Glutamatergic neuron (in vitro differentiated cells): ENCODE data around the gene PCSK1. TPM values are rescaled to one million over a fixed set of nuclear protein-coding genes. Genes with fewer than 3 reads are reported as not detected.

Experiments
- DNase-seq: peaks from one replicate; pipeline ENCODE4 v3.0.0; 2022
- H3K27ac Mint-ChIP-seq: one replicate; pipeline ENCODE4 v1.8.0; 2020; ENCODE audit warnings: mild to moderate bottlenecking, mixed read lengths, inconsistent platforms; ENCODE audit not compliant: unreplicated experiment
- H3K27me3 Mint-ChIP-seq: one replicate; pipeline ENCODE4 v1.8.0; 2020; ENCODE audit warnings: mild to moderate bottlenecking, moderate library complexity, mixed read lengths, inconsistent platforms; ENCODE audit not compliant: unreplicated experiment
- H3K36me3 Mint-ChIP-seq: one replicate; pipeline ENCODE4 v1.8.0; 2020; ENCODE audit warnings: mild to moderate bottlenecking, mixed read lengths, inconsistent platforms; ENCODE audit not compliant: unreplicated experiment
- H3K4me1 Mint-ChIP-seq: one replicate; pipeline ENCODE4 v1.8.0; 2020; ENCODE audit warnings: mild to moderate bottlenecking, low read depth, mixed read lengths, inconsistent platforms; ENCODE audit not compliant: unreplicated experiment
- H3K4me3 Mint-ChIP-seq: one replicate; pipeline ENCODE4 v1.8.0; 2020; ENCODE audit warnings: mild to moderate bottlenecking, mixed read lengths, inconsistent platforms; ENCODE audit not compliant: unreplicated experiment
- H3K9me3 Mint-ChIP-seq: one replicate; pipeline ENCODE4 v1.8.0; 2020; ENCODE audit warnings: mild to moderate bottlenecking, moderate library complexity, mixed read lengths, inconsistent platforms; ENCODE audit not compliant: unreplicated experiment
- CTCF ChIP-seq: fragments of 200-600 bp; sonication (generic); IDR thresholded peaks from one replicate; pipeline ENCODE4 v1.5.0; 2021; ENCODE audit not compliant: partially characterized antibody, unreplicated experiment
- total RNA-seq: library from RNA; stranded (reverse); fragmentation: NEBNext Ultra II Directional; extraction: Animal tissue kit (Norgen Biotek cat#: 25700); gene quantifications from one replicate; pipeline ENCODE4 v1.2.1, GENCODE V29; 2021; ENCODE audit not compliant: unreplicated experiment

The PCSK1 gene
- total RNA-seq, 1 donor from 2014 or later: 11.6 TPM

- H3K27ac Mint-ChIP-seq: peak overlapping the region; percentile 85
- peaks cover 6% of the 10 kb centered on the region for H3K9me3 Mint-ChIP-seq
- H3K36me3 Mint-ChIP-seq: no peaks in the 10 kb centered on the region
- TF ChIP-seq CTCF: no peak
- peak; percentile 37 for DNase-seq
- peaks cover 10% of the 10 kb centered on the region for H3K27me3 Mint-ChIP-seq
- H3K4me1 Mint-ChIP-seq: peaks cover 30% of the 10 kb centered on the region
- peak overlapping the region; percentile 98 for H3K4me3 Mint-ChIP-seq
Observed at GRCh38 chr5:96431376-96432187, 1.5 kb downstream of the PCSK1 start.

- H3K9me3 Mint-ChIP-seq: peaks cover 6% of the 10 kb centered on the region
- H3K27me3 Mint-ChIP-seq: peaks cover 9% of the 10 kb centered on the region
- no peak overlapping the region for H3K4me3 Mint-ChIP-seq
- H3K4me1 Mint-ChIP-seq: peaks cover 12% of the 10 kb centered on the region
- no peak for TF ChIP-seq CTCF
- no peak overlapping the region for H3K27ac Mint-ChIP-seq
- no peak for DNase-seq
- no peaks in the 10 kb centered on the region for H3K36me3 Mint-ChIP-seq
Observed at GRCh38 chr5:96427824-96428223, 5.2 kb downstream of the PCSK1 start.

- H3K4me3 Mint-ChIP-seq: no peak overlapping the region
- peaks cover 3% of the 10 kb centered on the region for H3K9me3 Mint-ChIP-seq
- H3K27ac Mint-ChIP-seq: no peak overlapping the region
- no peak for DNase-seq
- TF ChIP-seq CTCF: no peak
- peaks cover 11% of the 10 kb centered on the region for H3K4me1 Mint-ChIP-seq
- H3K36me3 Mint-ChIP-seq: no peaks in the 10 kb centered on the region
- peaks cover 8% of the 10 kb centered on the region for H3K27me3 Mint-ChIP-seq
Observed at GRCh38 chr5:96426831-96427230, 6.2 kb downstream of the PCSK1 start.

- no peaks in the 10 kb centered on the region for H3K9me3 Mint-ChIP-seq
- H3K36me3 Mint-ChIP-seq: no peaks in the 10 kb centered on the region
- H3K27ac Mint-ChIP-seq: no peak overlapping the region
- H3K4me1 Mint-ChIP-seq: no peaks in the 10 kb centered on the region
- no peak for TF ChIP-seq CTCF
- no peak for DNase-seq
- no peak overlapping the region for H3K4me3 Mint-ChIP-seq
- no peaks in the 10 kb centered on the region for H3K27me3 Mint-ChIP-seq
Observed at GRCh38 chr5:96425443-96425842, 7.6 kb downstream of the PCSK1 start.

- TF ChIP-seq CTCF: no peak
- Mint-ChIP-seq H3K9me3 (no peaks in the 10 kb centered on the region), H3K36me3 (no peaks in the 10 kb centered on the region), H3K27me3 (no peaks in the 10 kb centered on the region), H3K4me3 (no peak overlapping the region), H3K27ac (no peak overlapping the region), H3K4me1 (no peaks in the 10 kb centered on the region)
- DNase-seq: no peak
Observed at GRCh38 chr5:96415897-96416296, 17.2 kb downstream of the PCSK1 start.
